ENCODE results near the gene IL7R.
A peak's percentile ranks its signal among the peaks of the same experiment; 100 is the strongest.

IL7R gene

GRCh38 chr5:35924122-35924949 lies 67.6 kb downstream of the IL7R start:
- Histone ChIP-seq H3K4me1 (ENCODE audit: control insufficient read depth in 2 of 2, insufficient read depth in 1 of 2, low read depth in 1 of 2, low read length in 2 of 2) (no peaks in the 10 kb centered on the region), H3K14ac (ENCODE audit: low read length) (no peak overlapping the region), H3K18ac (ENCODE audit: low read length) (no peak overlapping the region), H3K36me3 (replicated peaks in 1 of 2; ENCODE audit: control insufficient read depth in 2 of 2, insufficient read depth in 2 of 2, low read length in 2 of 2) (no peaks in the 10 kb centered on the region), H3K4ac (ENCODE audit: low read length) (no peak overlapping the region), H3K9ac (ENCODE audit: low read depth, low read length, poor library complexity) (no peak overlapping the region), H3K27ac (replicated peaks; ENCODE audit: low read length) (no peak overlapping the region), H3K27me3 (ENCODE audit: control insufficient read depth in 3 of 3, insufficient read depth in 3 of 3, low read depth in 1 of 3, low read length in 3 of 3) (peaks cover 0 to 18% (median 5%) of the 10 kb centered on the region in 3 experiments), H2BK120ac (ENCODE audit: low read depth, low read length) (no peak overlapping the region), H4K91ac (ENCODE audit: low read depth, low read length, poor library complexity) (no peak overlapping the region), H3K23ac (ENCODE audit: low read depth, low read length, poor library complexity) (no peak overlapping the region), H3K9me3 (replicated peaks in 1 of 2; ENCODE audit: control insufficient read depth in 2 of 2, insufficient read depth in 1 of 2, low read depth in 1 of 2, low read length in 2 of 2) (no peaks in the 10 kb centered on the region), H2AFZ (ENCODE audit: low read length) (peak overlapping the region; percentile 37), H2BK15ac (ENCODE audit: low read length) (no peak overlapping the region), H2BK12ac (ENCODE audit: low read length) (no peak overlapping the region), H3K79me1 (ENCODE audit: low read depth, low read length) (no peaks in the 10 kb centered on the region), H2BK5ac (ENCODE audit: low read length) (no peak overlapping the region), H3K4me3 (ENCODE audit: low read length in 2 of 2) (no peak overlapping the region), H4K8ac (ENCODE audit: low read depth, low read length) (no peak overlapping the region), H3K4me2 (ENCODE audit: insufficient read depth, low read length, poor library complexity, severe bottlenecking) (no peak overlapping the region), H2AK5ac (ENCODE audit: low read depth, low read length) (no peak overlapping the region)
- no peak for DNase-seq (ENCODE audit: low spot score)
- no CpG with 5 or more reads among the region's 10 CpGs for WGBS, 2 donors (ENCODE audit: extremely low coverage in 2 of 2, insufficient read length in 2 of 2, insufficient replicate concordance in 1 of 2)

- no peak overlapping the region for H3K9ac ChIP-seq (ENCODE audit: low read depth, low read length, poor library complexity)
Observed at GRCh38 chr5:35924950-35925722, 68.4 kb downstream of the IL7R start.

GRCh38 chr5:35926389-35927051 lies 69.8 kb downstream of the IL7R start:
- Histone ChIP-seq H2BK5ac (ENCODE audit: low read length) (no peak overlapping the region), H3K27me3 (ENCODE audit: control insufficient read depth in 3 of 3, insufficient read depth in 3 of 3, low read depth in 1 of 3, low read length in 3 of 3) (peaks cover 0 to 18% (median 5%) of the 10 kb centered on the region in 3 experiments), H3K4me3 (ENCODE audit: low read length in 2 of 2) (no peak overlapping the region), H3K14ac (ENCODE audit: low read length) (no peak overlapping the region), H2BK120ac (ENCODE audit: low read depth, low read length) (no peak overlapping the region), H3K9ac (ENCODE audit: low read depth, low read length, poor library complexity) (no peak overlapping the region), H2BK12ac (ENCODE audit: low read length) (no peak overlapping the region), H3K18ac (ENCODE audit: low read length) (no peak overlapping the region), H3K23ac (ENCODE audit: low read depth, low read length, poor library complexity) (peak overlapping the region; percentile 30), H2AK5ac (ENCODE audit: low read depth, low read length) (no peak overlapping the region), H3K9me3 (replicated peaks in 1 of 2; ENCODE audit: control insufficient read depth in 2 of 2, insufficient read depth in 1 of 2, low read depth in 1 of 2, low read length in 2 of 2) (no peaks in the 10 kb centered on the region), H4K91ac (ENCODE audit: low read depth, low read length, poor library complexity) (no peak overlapping the region), H4K8ac (ENCODE audit: low read depth, low read length) (no peak overlapping the region), H3K79me1 (ENCODE audit: low read depth, low read length) (no peaks in the 10 kb centered on the region), H3K36me3 (replicated peaks in 1 of 2; ENCODE audit: control insufficient read depth in 2 of 2, insufficient read depth in 2 of 2, low read length in 2 of 2) (no peaks in the 10 kb centered on the region), H3K27ac (replicated peaks; ENCODE audit: low read length) (no peak overlapping the region), H3K4me2 (ENCODE audit: insufficient read depth, low read length, poor library complexity, severe bottlenecking) (no peak overlapping the region), H2AFZ (ENCODE audit: low read length) (no peak overlapping the region), H2BK15ac (ENCODE audit: low read length) (no peak overlapping the region), H3K4ac (ENCODE audit: low read length) (no peak overlapping the region), H3K4me1 (ENCODE audit: control insufficient read depth in 2 of 2, insufficient read depth in 1 of 2, low read depth in 1 of 2, low read length in 2 of 2) (no peaks in the 10 kb centered on the region)
- DNase-seq (ENCODE audit: low spot score), result peak; percentile 75
- WGBS, 2 donors (ENCODE audit: extremely low coverage in 2 of 2, insufficient read length in 2 of 2, insufficient replicate concordance in 1 of 2), result no CpG with 5 or more reads among the region's 13 CpGs

More at GRCh38 chr5:35924950-35925722, 68.4 kb downstream of the IL7R start:
- no peaks in the 10 kb centered on the region for H3K79me1 ChIP-seq (ENCODE audit: low read depth, low read length)
- H3K4me1 ChIP-seq (ENCODE audit: control insufficient read depth in 2 of 2, insufficient read depth in 1 of 2, low read depth in 1 of 2, low read length in 2 of 2), result no peaks in the 10 kb centered on the region
- no peak overlapping the region for H3K4ac ChIP-seq (ENCODE audit: low read length)
- no peak overlapping the region for H4K8ac ChIP-seq (ENCODE audit: low read depth, low read length)
- H3K18ac ChIP-seq (ENCODE audit: low read length), result no peak overlapping the region
- no peak overlapping the region for H2BK5ac ChIP-seq (ENCODE audit: low read length)
- peaks cover 0 to 18% (median 5%) of the 10 kb centered on the region in 3 experiments for H3K27me3 ChIP-seq (ENCODE audit: control insufficient read depth in 3 of 3, insufficient read depth in 3 of 3, low read depth in 1 of 3, low read length in 3 of 3)
- H3K4me2 ChIP-seq (ENCODE audit: insufficient read depth, low read length, poor library complexity, severe bottlenecking), result no peak overlapping the region
- no peak overlapping the region for H3K27ac ChIP-seq (replicated peaks; ENCODE audit: low read length)
- H4K91ac ChIP-seq (ENCODE audit: low read depth, low read length, poor library complexity), result no peak overlapping the region
- H2BK120ac ChIP-seq (ENCODE audit: low read depth, low read length), result no peak overlapping the region
- WGBS, 2 donors (ENCODE audit: extremely low coverage in 2 of 2, insufficient read length in 2 of 2, insufficient replicate concordance in 1 of 2), result no CpG with 5 or more reads among the region's 21 CpGs
- DNase-seq (ENCODE audit: low spot score), result peak; percentile 48
- no peak overlapping the region for H3K4me3 ChIP-seq (ENCODE audit: low read length in 2 of 2)
- H2BK12ac ChIP-seq (ENCODE audit: low read length), result no peak overlapping the region
- H2BK15ac ChIP-seq (ENCODE audit: low read length), result no peak overlapping the region
- no peaks in the 10 kb centered on the region for H3K9me3 ChIP-seq (replicated peaks in 1 of 2; ENCODE audit: control insufficient read depth in 2 of 2, insufficient read depth in 1 of 2, low read depth in 1 of 2, low read length in 2 of 2)
- peak overlapping the region; percentile 37 for H2AFZ ChIP-seq (ENCODE audit: low read length)
- H3K36me3 ChIP-seq (replicated peaks in 1 of 2; ENCODE audit: control insufficient read depth in 2 of 2, insufficient read depth in 2 of 2, low read length in 2 of 2), result no peaks in the 10 kb centered on the region
- H3K14ac ChIP-seq (ENCODE audit: low read length), result no peak overlapping the region
- no peak overlapping the region for H3K23ac ChIP-seq (ENCODE audit: low read depth, low read length, poor library complexity)
- H2AK5ac ChIP-seq (ENCODE audit: low read depth, low read length), result no peak overlapping the region

All from neuronal stem cell (in vitro differentiated cells).